Trophoblast cell (in vitro differentiated cells and primary cell): ENCODE results near the gene NAB2.

Source experiments
- DNase-seq, 2 donors: peaks; one replicate each; pipeline ENCODE4 v3.0.0-alpha.2; 2016
- H2AFZ ChIP-seq: 2 replicates; pipeline ENCODE4 v1.6.1; 2013; ENCODE audit warnings: low read length, moderate library complexity, mild to moderate bottlenecking; ENCODE audit not compliant: insufficient read depth, poor library complexity
- H2AK5ac ChIP-seq: 2 replicates; pipeline ENCODE4 v1.6.1; 2013; ENCODE audit warnings: mild to moderate bottlenecking, low read length
- H2BK120ac ChIP-seq: 2 replicates; pipeline ENCODE4 v1.6.1; 2013; ENCODE audit warnings: low read length, mild to moderate bottlenecking, moderate library complexity; ENCODE audit not compliant: insufficient read depth, poor library complexity
- H2BK12ac ChIP-seq: 2 replicates; pipeline ENCODE4 v1.6.1; 2013; ENCODE audit warnings: mild to moderate bottlenecking, low read length, moderate library complexity
- H2BK5ac ChIP-seq: 2 replicates; pipeline ENCODE4 v1.6.1; 2013; ENCODE audit warnings: low read length, low read depth, moderate library complexity, mild to moderate bottlenecking; ENCODE audit not compliant: poor library complexity
- H3K14ac ChIP-seq: 2 replicates; pipeline ENCODE4 v1.6.1; 2013; ENCODE audit warnings: mild to moderate bottlenecking, low read length
- H3K18ac ChIP-seq: 2 replicates; pipeline ENCODE4 v1.6.1; 2013; ENCODE audit warnings: mild to moderate bottlenecking, low read length
- H3K23ac ChIP-seq: 2 replicates; pipeline ENCODE4 v1.6.1; 2013; ENCODE audit warnings: low read length
- H3K27ac ChIP-seq: 2 replicates; pipeline ENCODE4 v1.5.1; 2013; ENCODE audit warnings: low read depth, mild to moderate bottlenecking, inconsistent platforms, low read length, moderate library complexity
- H3K27me3 ChIP-seq: 2 replicates; pipeline ENCODE4 v1.6.1; 2013; ENCODE audit warnings: inconsistent platforms, mild to moderate bottlenecking, low read length, moderate library complexity; ENCODE audit not compliant: insufficient read depth
- H3K36me3 ChIP-seq, 2 experiments: 1 replicate in 1 of 2; 2 replicates in 1 of 2; pipeline ENCODE4 v1.6.1; 2013; ENCODE audit warnings: low read length in 2 of 2, mild to moderate bottlenecking in 2 of 2, moderate library complexity in 1 of 2; ENCODE audit not compliant: insufficient read depth in 2 of 2, control insufficient read depth in 1 of 2
- H3K4ac ChIP-seq: 2 replicates; pipeline ENCODE4 v1.6.1; 2013; ENCODE audit warnings: low read depth, mild to moderate bottlenecking, low read length, moderate library complexity
- H3K4me1 ChIP-seq, 2 experiments: 1 replicate in 1 of 2; 2 replicates in 1 of 2; pipeline ENCODE4 v1.6.1; 2013; ENCODE audit warnings: low read length in 2 of 2, mild to moderate bottlenecking in 2 of 2, moderate library complexity in 1 of 2; ENCODE audit not compliant: insufficient read depth in 2 of 2, control insufficient read depth in 1 of 2
- H3K4me2 ChIP-seq: 2 replicates; pipeline ENCODE4 v1.6.1; 2013; ENCODE audit warnings: inconsistent platforms, mild to moderate bottlenecking, low read length, moderate library complexity
- H3K4me3 ChIP-seq: 2 replicates; pipeline ENCODE4 v1.5.1; 2013; ENCODE audit warnings: mild to moderate bottlenecking, low read depth, low read length, inconsistent platforms
- H3K79me1 ChIP-seq: one replicate; pipeline ENCODE4 v1.6.1; 2013; ENCODE audit warnings: low read length
- H3K79me2 ChIP-seq: 2 replicates; pipeline ENCODE4 v1.6.1; 2013; ENCODE audit warnings: low read length, mild to moderate bottlenecking; ENCODE audit not compliant: control insufficient read depth, insufficient read depth, poor library complexity
- H3K9ac ChIP-seq: 2 replicates; pipeline ENCODE4 v1.6.1; 2013; ENCODE audit warnings: mild to moderate bottlenecking, low read length
- H3K9me3 ChIP-seq: 2 replicates; pipeline ENCODE4 v1.6.1; 2013; ENCODE audit warnings: low read depth, mild to moderate bottlenecking, control low read depth, inconsistent platforms, low read length; ENCODE audit not compliant: insufficient read depth
- H4K12ac ChIP-seq: 2 replicates; pipeline ENCODE4 v1.6.1; 2013; ENCODE audit warnings: low read depth, mild to moderate bottlenecking, low read length, moderate library complexity
- H4K8ac ChIP-seq: 2 replicates; pipeline ENCODE4 v1.6.1; 2013; ENCODE audit warnings: low read depth, mild to moderate bottlenecking, low read length, moderate library complexity
- H4K91ac ChIP-seq: one replicate; pipeline ENCODE4 v1.6.1; 2013; ENCODE audit warnings: low read depth, mild to moderate bottlenecking, low read length, moderate library complexity
- WGBS: extraction: QIAGEN DNeasy Blood & Tissue Kit; methylation state at CpG from one replicate; pipeline ENCODE4 v1.1.7; 2013; ENCODE audit warnings: missing lambda C conversion rate; ENCODE audit not compliant: insufficient read length, insufficient coverage; ENCODE audit errors: extremely low coverage; 5-methylcytosine and 5-hydroxymethylcytosine counted together

Gene NAB2

DNA sequence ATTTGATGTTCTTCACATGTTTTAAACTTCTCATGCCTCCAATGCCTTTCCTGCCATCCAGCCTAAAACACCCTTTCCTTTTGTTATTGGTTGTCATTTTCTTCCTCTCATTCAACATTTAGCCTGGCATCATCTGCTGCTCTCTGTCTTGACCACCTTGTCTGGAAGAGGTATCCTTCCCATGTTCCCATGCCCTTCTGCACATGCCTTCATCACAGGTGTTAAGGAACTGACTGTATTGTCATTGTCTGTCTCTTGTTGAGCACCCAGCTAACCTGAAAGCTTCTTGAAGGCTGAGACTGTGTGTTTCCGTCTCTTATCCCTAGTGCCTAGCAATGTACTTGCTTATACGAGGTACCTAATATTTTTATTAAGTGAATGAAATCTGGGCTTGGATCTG, 34.9 kb downstream of the NAB2 start:
- H3K4me3 ChIP-seq, result no peak overlapping the region
- no peak overlapping the region for H3K27ac ChIP-seq
- no peak overlapping the region for H4K12ac ChIP-seq
- no peak overlapping the region for H3K4me2 ChIP-seq
- no peaks in the 10 kb centered on the region for H3K27me3 ChIP-seq
- no peak overlapping the region for H3K23ac ChIP-seq
- H3K4me1 ChIP-seq, result peaks cover 8% of the 10 kb centered on the region in 2 experiments
- DNase-seq, result no peak
- H3K9me3 ChIP-seq, result no peaks in the 10 kb centered on the region
- no peak overlapping the region for H4K91ac ChIP-seq
- H2BK12ac ChIP-seq, result no peak overlapping the region
- H2AK5ac ChIP-seq, result no peak overlapping the region
- H2AFZ ChIP-seq, result no peak overlapping the region
- no peak overlapping the region for H3K14ac ChIP-seq
- peaks cover 6% of the 10 kb centered on the region for H3K79me2 ChIP-seq
- H3K79me1 ChIP-seq, result peaks cover 8% of the 10 kb centered on the region
- H3K9ac ChIP-seq, result no peak overlapping the region
- no peaks in the 10 kb centered on the region for H3K36me3 ChIP-seq
- no peak overlapping the region for H3K18ac ChIP-seq
- no peak overlapping the region for H3K4ac ChIP-seq
- H4K8ac ChIP-seq, result no peak overlapping the region
- H2BK5ac ChIP-seq, result no peak overlapping the region
- no peak overlapping the region for H2BK120ac ChIP-seq
- no CpG with 5 or more reads among the region's 2 CpGs for WGBS

- Histone ChIP-seq H3K18ac (no peak overlapping the region), H2BK12ac (no peak overlapping the region), H3K9ac (no peak overlapping the region), H3K9me3 (no peaks in the 10 kb centered on the region), H3K36me3 (no peaks in the 10 kb centered on the region), H2BK5ac (no peak overlapping the region), H3K14ac (no peak overlapping the region), H3K79me1 (peaks cover 12% of the 10 kb centered on the region), H4K8ac (no peak overlapping the region), H3K4me2 (no peak overlapping the region), H3K27ac (no peak overlapping the region), H2BK120ac (no peak overlapping the region), H3K4ac (no peak overlapping the region), H3K27me3 (no peaks in the 10 kb centered on the region), H4K91ac (no peak overlapping the region), H2AK5ac (no peak overlapping the region), H3K23ac (no peak overlapping the region), H2AFZ (no peak overlapping the region), H4K12ac (no peak overlapping the region), H3K79me2 (peaks cover 12% of the 10 kb centered on the region), H3K4me3 (no peak overlapping the region), H3K4me1 (peaks cover 8% of the 10 kb centered on the region in 2 experiments)
- WGBS, result no CpG with 5 or more reads among the region's 10 CpGs
- DNase-seq, result peak; percentile 75 to 94
Measured at GRCh38 chr12:57124261-57124877, 35.5 kb downstream of the NAB2 start.

DNA sequence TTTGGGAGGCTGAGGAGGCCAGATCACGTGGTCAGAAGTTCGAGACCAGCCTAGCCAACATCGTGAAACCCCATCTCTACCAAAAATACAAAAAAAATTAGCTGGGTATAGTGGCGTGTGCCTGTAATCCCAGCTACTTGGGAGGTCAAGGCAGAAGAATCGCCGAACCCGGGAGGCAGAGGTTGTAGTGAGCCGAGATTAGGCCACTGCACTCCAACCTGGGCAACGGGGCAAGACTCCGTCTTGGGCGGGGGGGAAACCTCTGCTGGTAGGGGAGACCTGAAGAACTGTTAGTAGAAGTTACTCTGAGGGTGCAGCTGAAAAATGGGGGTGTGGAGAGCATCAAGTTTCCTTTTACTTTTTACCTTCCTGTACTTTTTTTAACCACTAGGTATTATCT, 37.1 kb downstream of the NAB2 start:
- no peak overlapping the region for H3K14ac ChIP-seq
- no peak overlapping the region for H2AFZ ChIP-seq
- H4K8ac ChIP-seq, result no peak overlapping the region
- H4K91ac ChIP-seq, result no peak overlapping the region
- H4K12ac ChIP-seq, result no peak overlapping the region
- no CpG with 5 or more reads among the region's 11 CpGs for WGBS
- peaks cover 14% of the 10 kb centered on the region for H3K79me1 ChIP-seq
- no peak overlapping the region for H3K4me2 ChIP-seq
- no peak overlapping the region for H2BK120ac ChIP-seq
- no peak overlapping the region for H3K9ac ChIP-seq
- H2AK5ac ChIP-seq, result no peak overlapping the region
- no peak overlapping the region for H2BK5ac ChIP-seq
- no peak for DNase-seq
- no peak overlapping the region for H3K27ac ChIP-seq
- H3K36me3 ChIP-seq, result no peaks in the 10 kb centered on the region
- H3K23ac ChIP-seq, result no peak overlapping the region
- no peaks in the 10 kb centered on the region for H3K9me3 ChIP-seq
- H3K27me3 ChIP-seq, result no peaks in the 10 kb centered on the region
- H3K4ac ChIP-seq, result no peak overlapping the region
- no peak overlapping the region for H3K4me3 ChIP-seq
- no peak overlapping the region for H3K18ac ChIP-seq
- H3K4me1 ChIP-seq, result peaks cover 15 to 22% of the 10 kb centered on the region in 2 experiments
- H2BK12ac ChIP-seq, result no peak overlapping the region
- H3K79me2 ChIP-seq, result peaks cover 20% of the 10 kb centered on the region

- Histone ChIP-seq H3K36me3 (no peaks in the 10 kb centered on the region), H4K12ac (no peak overlapping the region), H3K4me2 (peak overlapping the region; percentile 98), H3K79me1 (peaks cover 14% of the 10 kb centered on the region), H3K9me3 (no peaks in the 10 kb centered on the region), H3K27ac (peak overlapping the region; percentile 20), H3K14ac (peak overlapping the region; percentile 24), H3K4me1 (peaks cover 19 to 26% of the 10 kb centered on the region in 2 experiments), H3K18ac (no peak overlapping the region), H3K4ac (no peak overlapping the region), H3K79me2 (peaks cover 20% of the 10 kb centered on the region), H3K9ac (no peak overlapping the region), H3K23ac (no peak overlapping the region), H2AFZ (no peak overlapping the region), H4K91ac (no peak overlapping the region), H2BK5ac (no peak overlapping the region), H2BK120ac (no peak overlapping the region), H2AK5ac (no peak overlapping the region), H2BK12ac (no peak overlapping the region), H3K27me3 (no peaks in the 10 kb centered on the region), H4K8ac (no peak overlapping the region), H3K4me3 (no peak overlapping the region)
- DNase-seq, result no peak
- no CpG with 5 or more reads among the region's 7 CpGs for WGBS
Measured at GRCh38 chr12:57126561-57126960, 37.6 kb downstream of the NAB2 start.
